GM12875 (cell line): ENCODE results near the gene FRMD4A.

Experiments
- H3K4me3 ChIP-seq: one replicate; pipeline ENCODE4 v1.5.1; 2011; ENCODE audit warnings: low read depth, low read length, control low read depth
- CTCF ChIP-seq: IDR thresholded peaks from 2 replicates; pipeline ENCODE4 v1.5.1; 2011; ENCODE audit warnings: low read depth, mild to moderate bottlenecking, control low read depth, inconsistent platforms, low read length, moderate library complexity, borderline replicate concordance; ENCODE audit not compliant: insufficient read depth

Gene FRMD4A

GRCh38 chr10:14114791-14115190, 215.9 kb downstream of the FRMD4A start:
- TF ChIP-seq CTCF = no peak
- no peak overlapping the region for H3K4me3 ChIP-seq

GRCh38 chr10:14112056-14112455, 218.7 kb downstream of the FRMD4A start:
- no peak for TF ChIP-seq CTCF
- H3K4me3 ChIP-seq = no peak overlapping the region

GRCh38 chr10:14111208-14111607, 219.5 kb downstream of the FRMD4A start:
- no peak overlapping the region for H3K4me3 ChIP-seq
- no peak for TF ChIP-seq CTCF

- no peak for TF ChIP-seq CTCF
Measured at GRCh38 chr10:14106828-14107227, 223.9 kb downstream of the FRMD4A start.

GRCh38 chr10:14102056-14102455, 228.7 kb downstream of the FRMD4A start:
- H3K4me3 ChIP-seq = no peak overlapping the region
- no peak for TF ChIP-seq CTCF

More at GRCh38 chr10:14106828-14107227, 223.9 kb downstream of the FRMD4A start:
- no peak overlapping the region for H3K4me3 ChIP-seq

GRCh38 chr10:14099885-14100284, 230.8 kb downstream of the FRMD4A start:
- no peak for TF ChIP-seq CTCF
- no peak overlapping the region for H3K4me3 ChIP-seq

- peak; percentile 10; the same call in 1 of the 2 replicates for TF ChIP-seq CTCF
- H3K4me3 ChIP-seq = no peak overlapping the region
Measured at GRCh38 chr10:14093730-14094484, 236.8 kb downstream of the FRMD4A start.
